ENCODE results near the gene ERVW-1. TPM values are rescaled to one million over a fixed set of nuclear protein-coding genes. Genes with fewer than 3 reads are reported as not detected.
A peak's percentile ranks its signal among the peaks of the same experiment; 100 is the strongest.
"Not testable (repeated sequence)": the region's sequence is repeated elsewhere in the genome, so short reads cannot be mapped to it uniquely, and the experiment has no call there.

Gene ERVW-1
- total and polyA plus RNA-seq, 4 donors, result 0.11 to 1.8 (median 1.7) TPM; not detected in 1

- no peaks in the 10 kb centered on the region for H3K4me1 ChIP-seq (ENCODE audit: control insufficient read depth, insufficient read depth, low read length)
- H3K36me3 ChIP-seq (ENCODE audit: control insufficient read depth, insufficient read depth, low read length), result peaks cover 12% of the 10 kb centered on the region
- no CpG with 5 or more reads among the region's 2 CpGs for WGBS (ENCODE audit: insufficient coverage)
- DNase-seq (ENCODE audit: low read depth in 4 of 6, low spot score in 6 of 6), result no peak
- H3K27me3 ChIP-seq (ENCODE audit: control insufficient read depth, insufficient read depth, low read length), result no peaks in the 10 kb centered on the region
- no peak overlapping the region for H3K27ac ChIP-seq (ENCODE audit: low read depth, low read length)
- no peak overlapping the region for H3K4me3 ChIP-seq (ENCODE audit: low read depth, low read length)
- H3K9me3 ChIP-seq (ENCODE audit: control insufficient read depth, insufficient read depth, low read length), result no peaks in the 10 kb centered on the region
Observed at GRCh38 chr7:92498557-92498956, 20.8 kb upstream of the ERVW-1 start.

DNA sequence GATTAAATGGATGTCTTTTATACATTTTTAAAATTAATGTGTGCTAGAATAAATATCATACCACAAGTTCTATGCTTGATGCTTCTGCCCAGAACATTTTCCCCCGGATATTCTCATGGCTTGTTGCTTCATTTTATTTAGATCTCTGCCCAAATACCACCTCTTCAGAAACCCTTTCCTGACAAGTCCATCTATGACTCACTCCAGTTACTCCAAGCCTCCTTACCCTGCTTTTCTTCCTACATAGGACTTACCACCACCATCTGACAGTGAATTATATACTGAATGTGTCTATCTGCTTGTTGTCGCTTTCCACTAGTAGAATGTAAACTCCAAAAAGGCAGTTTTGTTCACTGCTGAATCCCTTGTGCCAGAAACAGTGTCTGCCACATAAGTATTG, 19.1 kb upstream of the ERVW-1 start:
- no CpG with 5 or more reads among the region's 2 CpGs for WGBS (ENCODE audit: insufficient coverage)
- no peaks in the 10 kb centered on the region for H3K9me3 ChIP-seq (ENCODE audit: control insufficient read depth, insufficient read depth, low read length)
- peaks cover 21% of the 10 kb centered on the region for H3K36me3 ChIP-seq (ENCODE audit: control insufficient read depth, insufficient read depth, low read length)
- H3K4me1 ChIP-seq (ENCODE audit: control insufficient read depth, insufficient read depth, low read length), result no peaks in the 10 kb centered on the region
- no peak overlapping the region for H3K4me3 ChIP-seq (ENCODE audit: low read depth, low read length)
- H3K27me3 ChIP-seq (ENCODE audit: control insufficient read depth, insufficient read depth, low read length), result no peaks in the 10 kb centered on the region
- no peak overlapping the region for H3K27ac ChIP-seq (ENCODE audit: low read depth, low read length)
- DNase-seq (ENCODE audit: low read depth in 4 of 6, low spot score in 6 of 6), result no peak

- no peak for DNase-seq (ENCODE audit: low read depth in 4 of 6, low spot score in 6 of 6)
- Histone ChIP-seq H3K36me3 (ENCODE audit: control insufficient read depth, insufficient read depth, low read length) (peaks cover 18% of the 10 kb centered on the region), H3K27me3 (ENCODE audit: control insufficient read depth, insufficient read depth, low read length) (no peaks in the 10 kb centered on the region), H3K9me3 (ENCODE audit: control insufficient read depth, insufficient read depth, low read length) (no peaks in the 10 kb centered on the region), H3K4me1 (ENCODE audit: control insufficient read depth, insufficient read depth, low read length) (no peaks in the 10 kb centered on the region), H3K27ac (ENCODE audit: low read depth, low read length) (no peak overlapping the region), H3K4me3 (ENCODE audit: low read depth, low read length) (no peak overlapping the region)
- no CpG with 5 or more reads among the region's 1 CpG for WGBS (ENCODE audit: insufficient coverage)
Observed at GRCh38 chr7:92489634-92490033, 11.9 kb upstream of the ERVW-1 start.

- no peaks in the 10 kb centered on the region for H3K9me3 ChIP-seq (ENCODE audit: control insufficient read depth, insufficient read depth, low read length)
- no peaks in the 10 kb centered on the region for H3K4me1 ChIP-seq (ENCODE audit: control insufficient read depth, insufficient read depth, low read length)
- H3K4me3 ChIP-seq (ENCODE audit: low read depth, low read length), result no peak overlapping the region
- DNase-seq (ENCODE audit: low read depth in 4 of 6, low spot score in 6 of 6), result peak in 1 of 6 donors; percentile 1
- H3K27me3 ChIP-seq (ENCODE audit: control insufficient read depth, insufficient read depth, low read length), result no peaks in the 10 kb centered on the region
- no peak overlapping the region for H3K27ac ChIP-seq (ENCODE audit: low read depth, low read length)
- H3K36me3 ChIP-seq (ENCODE audit: control insufficient read depth, insufficient read depth, low read length), result peaks cover 14% of the 10 kb centered on the region
Observed at GRCh38 chr7:92487804-92488203, 10.1 kb upstream of the ERVW-1 start.

DNA sequence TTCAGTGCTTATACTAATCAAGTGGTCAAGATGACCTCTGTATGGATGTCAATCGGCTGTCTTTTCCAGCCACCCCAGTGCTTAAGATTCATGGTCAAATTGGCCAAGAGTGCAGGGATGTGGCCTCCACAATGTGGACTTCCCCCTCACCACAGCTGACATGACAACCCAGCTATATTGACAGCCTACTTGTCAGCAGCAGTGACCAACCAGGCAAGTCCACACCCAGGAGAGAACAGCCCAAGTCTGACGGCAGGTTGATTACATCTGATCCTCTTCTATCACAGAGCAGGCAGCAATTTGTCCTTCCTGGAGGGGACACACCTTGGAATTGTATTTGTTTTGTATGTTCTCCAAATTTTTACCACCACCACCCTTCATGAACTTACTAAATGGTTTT, 8.2 kb upstream of the ERVW-1 start:
- WGBS (ENCODE audit: insufficient coverage), result 93% methylated on average over 1 of the region's 2 CpGs
- H3K4me3 ChIP-seq (ENCODE audit: low read depth, low read length), result no peak overlapping the region
- H3K27ac ChIP-seq (ENCODE audit: low read depth, low read length), result no peak overlapping the region
- H3K9me3 ChIP-seq (ENCODE audit: control insufficient read depth, insufficient read depth, low read length), result no peaks in the 10 kb centered on the region
- DNase-seq (ENCODE audit: low read depth in 4 of 6, low spot score in 6 of 6), result no peak
- no peaks in the 10 kb centered on the region for H3K4me1 ChIP-seq (ENCODE audit: control insufficient read depth, insufficient read depth, low read length)
- no peaks in the 10 kb centered on the region for H3K27me3 ChIP-seq (ENCODE audit: control insufficient read depth, insufficient read depth, low read length)
- peaks cover 9% of the 10 kb centered on the region for H3K36me3 ChIP-seq (ENCODE audit: control insufficient read depth, insufficient read depth, low read length)

- Histone ChIP-seq H3K9me3 (ENCODE audit: control insufficient read depth, insufficient read depth, low read length) (no peaks in the 10 kb centered on the region), H3K4me1 (ENCODE audit: control insufficient read depth, insufficient read depth, low read length) (no peaks in the 10 kb centered on the region), H3K36me3 (ENCODE audit: control insufficient read depth, insufficient read depth, low read length) (peaks cover 9% of the 10 kb centered on the region), H3K4me3 (ENCODE audit: low read depth, low read length) (no peak overlapping the region), H3K27ac (ENCODE audit: low read depth, low read length) (no peak overlapping the region), H3K27me3 (ENCODE audit: control insufficient read depth, insufficient read depth, low read length) (no peaks in the 10 kb centered on the region)
- 95% methylated on average over 2 of the region's 2 CpGs for WGBS (ENCODE audit: insufficient coverage)
- DNase-seq (ENCODE audit: low read depth in 4 of 6, low spot score in 6 of 6), result no peak
Observed at GRCh38 chr7:92485267-92485892, 7.6 kb upstream of the ERVW-1 start.

GRCh38 chr7:92484226-92484625, 6.5 kb upstream of the ERVW-1 start:
- 96% methylated on average over 6 of the region's 6 CpGs for WGBS (ENCODE audit: insufficient coverage)
- H3K36me3 ChIP-seq (ENCODE audit: control insufficient read depth, insufficient read depth, low read length), result not testable (repeated sequence)

DNA sequence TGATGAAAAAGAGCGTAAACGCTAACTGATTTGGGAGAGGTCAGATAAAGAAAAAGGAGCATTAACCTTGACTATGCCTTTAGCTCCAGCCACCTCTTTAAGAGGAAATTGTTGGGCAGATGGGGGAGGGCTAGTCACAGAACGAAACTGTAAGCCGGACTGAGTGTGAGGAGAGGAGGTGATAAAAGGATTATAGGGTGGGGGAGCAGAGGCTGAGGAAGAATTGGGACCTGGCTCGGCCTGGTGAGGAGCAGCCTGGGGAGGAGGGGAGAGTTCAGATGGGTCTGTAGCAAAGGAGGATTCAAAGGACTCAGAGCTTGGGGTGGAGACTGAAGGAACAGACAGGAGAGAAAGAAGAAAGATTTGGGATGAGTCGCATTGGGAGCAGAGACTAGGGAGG, 5.9 kb upstream of the ERVW-1 start:
- not testable (repeated sequence) for H3K36me3 ChIP-seq (ENCODE audit: control insufficient read depth, insufficient read depth, low read length); H3K9me3 ChIP-seq (ENCODE audit: control insufficient read depth, insufficient read depth, low read length); DNase-seq (ENCODE audit: low read depth in 4 of 6, low spot score in 6 of 6); H3K4me1 ChIP-seq (ENCODE audit: control insufficient read depth, insufficient read depth, low read length); H3K4me3 ChIP-seq (ENCODE audit: low read depth, low read length); H3K27ac ChIP-seq (ENCODE audit: low read depth, low read length); H3K27me3 ChIP-seq (ENCODE audit: control insufficient read depth, insufficient read depth, low read length)
- 62% methylated on average over 3 of the region's 6 CpGs for WGBS (ENCODE audit: insufficient coverage)

More at GRCh38 chr7:92484226-92484625, 6.5 kb upstream of the ERVW-1 start:
- not testable (repeated sequence) for H3K4me1 ChIP-seq (ENCODE audit: control insufficient read depth, insufficient read depth, low read length); DNase-seq (ENCODE audit: low read depth in 4 of 6, low spot score in 6 of 6); H3K27ac ChIP-seq (ENCODE audit: low read depth, low read length); H3K9me3 ChIP-seq (ENCODE audit: control insufficient read depth, insufficient read depth, low read length); H3K27me3 ChIP-seq (ENCODE audit: control insufficient read depth, insufficient read depth, low read length); H3K4me3 ChIP-seq (ENCODE audit: low read depth, low read length)

DNA sequence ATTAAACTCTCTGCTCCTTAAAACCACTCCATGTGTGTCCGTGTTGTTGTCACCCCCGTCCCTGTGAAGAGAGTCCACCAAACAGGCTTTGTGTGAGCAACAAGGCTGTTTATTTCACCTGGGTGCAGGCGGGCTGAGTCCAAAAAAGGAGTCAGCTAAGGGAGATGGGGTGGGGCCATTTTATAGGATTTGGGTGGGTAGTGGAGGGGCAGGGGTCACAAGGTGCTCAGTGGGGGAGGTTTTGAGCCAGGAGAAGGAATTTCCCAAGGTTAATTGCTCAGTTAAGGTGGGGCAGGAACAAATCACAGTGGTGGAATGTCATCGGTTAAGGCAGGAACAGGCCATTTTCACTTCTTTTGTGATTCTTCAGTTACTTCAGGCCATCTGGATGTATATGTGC, 1.4 kb upstream of the ERVW-1 start:
- H3K27ac ChIP-seq (ENCODE audit: low read depth, low read length); H3K36me3 ChIP-seq (ENCODE audit: control insufficient read depth, insufficient read depth, low read length); H3K4me3 ChIP-seq (ENCODE audit: low read depth, low read length); H3K27me3 ChIP-seq (ENCODE audit: control insufficient read depth, insufficient read depth, low read length); H3K4me1 ChIP-seq (ENCODE audit: control insufficient read depth, insufficient read depth, low read length); DNase-seq (ENCODE audit: low read depth in 4 of 6, low spot score in 6 of 6); H3K9me3 ChIP-seq (ENCODE audit: control insufficient read depth, insufficient read depth, low read length): not testable (repeated sequence)
- WGBS (ENCODE audit: insufficient coverage), result 94% methylated on average over 2 of the region's 4 CpGs

DNA sequence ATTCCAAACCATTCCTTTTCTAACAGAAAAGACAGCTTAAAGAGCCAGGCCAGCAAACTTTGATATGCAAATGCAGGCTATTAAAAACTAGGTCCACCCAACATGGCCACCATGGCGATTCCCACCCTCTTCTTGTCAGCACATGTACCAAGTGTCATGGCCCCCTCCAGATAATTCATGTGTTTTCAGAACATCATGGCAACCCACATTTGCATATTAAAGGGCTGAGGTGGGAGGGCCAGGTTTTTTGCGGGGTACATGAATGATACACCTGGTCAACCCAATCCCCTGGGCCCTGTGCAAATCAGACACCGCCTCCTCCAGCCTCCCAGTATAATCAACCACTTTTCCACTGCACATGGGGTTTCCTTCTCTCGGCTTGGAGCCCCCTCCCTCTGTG, 965 bp upstream of the ERVW-1 start:
- Histone ChIP-seq H3K27me3 (ENCODE audit: control insufficient read depth, insufficient read depth, low read length) (no peaks in the 10 kb centered on the region), H3K9me3 (ENCODE audit: control insufficient read depth, insufficient read depth, low read length) (no peaks in the 10 kb centered on the region), H3K4me3 (ENCODE audit: low read depth, low read length) (no peak overlapping the region), H3K4me1 (ENCODE audit: control insufficient read depth, insufficient read depth, low read length) (no peaks in the 10 kb centered on the region), H3K27ac (ENCODE audit: low read depth, low read length) (no peak overlapping the region), H3K36me3 (ENCODE audit: control insufficient read depth, insufficient read depth, low read length) (peaks cover 5% of the 10 kb centered on the region)
- WGBS (ENCODE audit: insufficient coverage), result 100% methylated on average over 3 of the region's 4 CpGs
- DNase-seq (ENCODE audit: low read depth in 4 of 6, low spot score in 6 of 6), result no peak

Measured in spinal cord (tissue), 10 donors.